ENCODE measurements around the gene TESMIN.

Gene TESMIN

GRCh38 chr11:68680541-68681231, 70.6 kb downstream of the TESMIN start:
- DNase-seq, result no peak

GRCh38 chr11:68678031-68678441, 73.3 kb downstream of the TESMIN start:
- no peak for DNase-seq

- DNase-seq, result no peak
Observed at GRCh38 chr11:68677432-68677831, 73.9 kb downstream of the TESMIN start.

GRCh38 chr11:68674461-68674860, 76.9 kb downstream of the TESMIN start:
- no peak for DNase-seq

- no peak for DNase-seq
Observed at GRCh38 chr11:68673991-68674390, 77.3 kb downstream of the TESMIN start.

- DNase-seq, result no peak
Observed at GRCh38 chr11:68673306-68673945, 77.9 kb downstream of the TESMIN start.

GRCh38 chr11:68670208-68670992, 80.9 kb downstream of the TESMIN start:
- no peak for DNase-seq

- DNase-seq, result no peak
Observed at GRCh38 chr11:68669301-68670090, 81.8 kb downstream of the TESMIN start.

GRCh38 chr11:68667511-68668500, 83.5 kb downstream of the TESMIN start:
- DNase-seq, result no peak

- no peak for DNase-seq
Observed at GRCh38 chr11:68666849-68667248, 84.5 kb downstream of the TESMIN start.

- no peak for DNase-seq
Observed at GRCh38 chr11:68665436-68665835, 85.9 kb downstream of the TESMIN start.

- no peak for DNase-seq
Observed at GRCh38 chr11:68664906-68665305, 86.4 kb downstream of the TESMIN start.

- no peak for DNase-seq
Observed at GRCh38 chr11:68664141-68664540, 87.2 kb downstream of the TESMIN start.

- no peak for DNase-seq
Observed at GRCh38 chr11:68663482-68664010, 87.8 kb downstream of the TESMIN start.

- DNase-seq, result no peak
Observed at GRCh38 chr11:68661697-68662603, 89.4 kb downstream of the TESMIN start.

GRCh38 chr11:68661014-68661413, 90.3 kb downstream of the TESMIN start:
- no peak for DNase-seq

GRCh38 chr11:68660066-68660810, 91.1 kb downstream of the TESMIN start:
- DNase-seq, result no peak

- no peak for DNase-seq
Observed at GRCh38 chr11:68659158-68659921, 92.0 kb downstream of the TESMIN start.

GRCh38 chr11:68658661-68659060, 92.7 kb downstream of the TESMIN start:
- DNase-seq, result no peak
